ENCODE data around the gene MEAF6.
"Not testable (repeated sequence)": the region's sequence is repeated elsewhere in the genome, so short reads cannot be mapped to it uniquely, and the experiment has no call there.

The MEAF6 gene

GRCh38 chr1:37514350-37515184 lies at the start of gene MEAF6:
TSS of gene MEAF6 (minus strand) at chr1:37514766. CDS start at chr1:37514746, 20 bp downstream.
- Histone ChIP-seq H3K4me3 (ENCODE audit: low read length) (peak within 1 kb of the TSS; percentile 89), H3K27me3 (replicated peaks; ENCODE audit: control insufficient read depth, insufficient read depth, low read length) (no peaks in the 10 kb centered on the region), H3K9me3 (ENCODE audit: control insufficient read depth, low read length) (no peaks in the 10 kb centered on the region), H3K36me3 (ENCODE audit: control insufficient read depth, insufficient read depth, low read length, severe bottlenecking) (peaks cover 22% of the 10 kb centered on the region), H3K9ac (ENCODE audit: low read length) (peak within 1 kb of the TSS; percentile 94), H3K4me1 (ENCODE audit: control insufficient read depth, insufficient read depth, low read length) (peaks cover 22% of the 10 kb centered on the region)
- DNase-seq (ENCODE audit: low read depth) = peak; percentile 92

DNA sequence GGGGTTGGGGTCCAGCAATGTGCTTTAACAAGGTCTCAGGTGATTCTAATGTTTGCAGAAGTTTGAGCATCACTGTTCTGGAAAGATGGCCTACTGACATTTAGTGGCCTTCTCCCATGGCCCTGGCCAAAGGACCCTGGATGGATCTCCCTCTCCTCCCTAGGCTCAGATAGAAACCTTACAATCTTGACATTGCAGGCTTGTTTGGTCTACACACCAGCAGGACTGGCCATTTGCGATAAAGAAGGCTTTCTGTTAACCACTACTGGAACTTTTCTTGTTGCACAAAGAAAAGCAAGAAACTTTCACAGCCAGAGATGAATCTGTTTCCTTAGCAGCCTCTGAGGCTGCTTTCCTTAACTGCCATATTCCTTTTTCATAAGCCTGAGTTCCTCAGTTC lies 48.4 kb upstream of the MEAF6 start:
- Histone ChIP-seq H3K27me3 (replicated peaks; ENCODE audit: control insufficient read depth, insufficient read depth, low read length) (no peaks in the 10 kb centered on the region), H3K4me1 (ENCODE audit: control insufficient read depth, insufficient read depth, low read length) (peaks cover 12% of the 10 kb centered on the region), H3K36me3 (ENCODE audit: control insufficient read depth, insufficient read depth, low read length, severe bottlenecking) (peaks cover 35% of the 10 kb centered on the region), H3K4me3 (ENCODE audit: low read length) (no peak overlapping the region), H3K9me3 (ENCODE audit: control insufficient read depth, low read length) (no peaks in the 10 kb centered on the region), H3K9ac (ENCODE audit: low read length) (no peak overlapping the region)
- DNase-seq (ENCODE audit: low read depth) = no peak

GRCh38 chr1:37561133-37562132 lies 46.9 kb upstream of the MEAF6 start:
- no peaks in the 10 kb centered on the region for H3K9me3 ChIP-seq (ENCODE audit: control insufficient read depth, low read length)
- H3K27me3 ChIP-seq (replicated peaks; ENCODE audit: control insufficient read depth, insufficient read depth, low read length) = no peaks in the 10 kb centered on the region
- H3K4me3 ChIP-seq (ENCODE audit: low read length) = no peak overlapping the region
- H3K4me1 ChIP-seq (ENCODE audit: control insufficient read depth, insufficient read depth, low read length) = peaks cover 7% of the 10 kb centered on the region
- DNase-seq (ENCODE audit: low read depth) = peak; percentile 41
- no peak overlapping the region for H3K9ac ChIP-seq (ENCODE audit: low read length)
- peaks cover 19% of the 10 kb centered on the region for H3K36me3 ChIP-seq (ENCODE audit: control insufficient read depth, insufficient read depth, low read length, severe bottlenecking)

DNA sequence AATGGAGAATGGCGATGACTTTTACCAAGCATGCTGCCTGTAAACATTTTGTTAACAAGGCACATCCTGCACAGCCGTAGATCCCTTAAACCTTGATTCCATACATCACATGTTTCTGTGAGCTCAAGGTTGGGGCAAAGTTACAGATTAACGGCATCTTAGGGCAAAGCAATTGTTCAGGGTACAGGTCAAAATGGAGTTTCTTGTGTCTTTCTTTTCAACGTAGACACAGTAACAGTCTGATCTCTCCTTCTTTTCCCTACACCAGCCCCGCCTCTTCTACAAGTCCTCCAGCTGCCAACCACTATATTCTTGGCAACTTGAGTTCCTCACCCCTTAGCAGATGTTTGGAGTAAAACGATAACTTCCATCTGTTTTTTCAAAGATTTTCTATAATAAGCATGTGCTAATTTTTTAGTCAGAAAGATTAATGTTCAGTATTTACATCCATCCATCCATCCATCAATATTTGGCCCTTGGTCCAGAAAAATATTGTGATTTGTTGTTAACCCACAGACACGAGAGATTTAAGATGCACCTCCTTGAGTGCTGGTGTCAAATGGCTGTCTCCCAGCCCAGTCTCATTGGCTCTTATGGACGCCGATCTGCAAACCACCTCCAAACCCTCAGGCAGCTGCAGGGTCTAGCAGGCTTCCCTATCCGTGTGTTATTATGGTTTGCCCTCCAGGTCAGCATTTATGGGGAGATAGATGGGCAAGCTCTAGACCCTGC lies 46.0 kb upstream of the MEAF6 start:
- Histone ChIP-seq H3K27me3 (replicated peaks; ENCODE audit: control insufficient read depth, insufficient read depth, low read length) (no peaks in the 10 kb centered on the region), H3K9me3 (ENCODE audit: control insufficient read depth, low read length) (no peaks in the 10 kb centered on the region), H3K9ac (ENCODE audit: low read length) (no peak overlapping the region), H3K4me1 (ENCODE audit: control insufficient read depth, insufficient read depth, low read length) (peaks cover 11% of the 10 kb centered on the region), H3K36me3 (ENCODE audit: control insufficient read depth, insufficient read depth, low read length, severe bottlenecking) (peaks cover 11% of the 10 kb centered on the region), H3K4me3 (ENCODE audit: low read length) (no peak overlapping the region)
- DNase-seq (ENCODE audit: low read depth) = no peak

GRCh38 chr1:37559957-37560379 lies 45.4 kb upstream of the MEAF6 start:
- H3K9ac ChIP-seq (ENCODE audit: low read length); H3K4me3 ChIP-seq (ENCODE audit: low read length); H3K27me3 ChIP-seq (replicated peaks; ENCODE audit: control insufficient read depth, insufficient read depth, low read length); DNase-seq (ENCODE audit: low read depth); H3K36me3 ChIP-seq (ENCODE audit: control insufficient read depth, insufficient read depth, low read length, severe bottlenecking); H3K9me3 ChIP-seq (ENCODE audit: control insufficient read depth, low read length): not testable (repeated sequence)
- H3K4me1 ChIP-seq (ENCODE audit: control insufficient read depth, insufficient read depth, low read length) = peaks cover 11% of the 10 kb centered on the region

DNA sequence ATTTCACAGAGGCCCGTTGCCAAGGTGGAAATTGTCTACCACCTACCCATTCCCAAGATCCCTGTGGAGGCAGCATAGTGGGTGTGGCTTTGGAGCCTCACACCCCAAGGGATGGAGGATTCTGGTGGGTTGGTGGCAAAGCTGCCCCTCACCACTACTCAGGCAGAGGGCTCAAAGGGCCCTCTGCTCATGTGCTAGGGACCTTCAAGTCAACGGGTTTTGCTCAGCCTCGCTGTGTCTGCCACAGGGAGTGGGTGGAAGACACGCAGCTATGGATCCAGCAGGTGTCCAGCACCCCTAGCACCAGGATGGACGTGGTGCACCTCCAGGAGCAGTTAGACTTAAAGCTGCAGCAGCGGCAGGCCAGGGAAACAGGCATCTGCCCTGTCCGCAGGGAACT lies 44.5 kb upstream of the MEAF6 start:
- Histone ChIP-seq H3K4me1 (ENCODE audit: control insufficient read depth, insufficient read depth, low read length) (peaks cover 6% of the 10 kb centered on the region), H3K4me3 (ENCODE audit: low read length) (no peak overlapping the region), H3K9me3 (ENCODE audit: control insufficient read depth, low read length) (no peaks in the 10 kb centered on the region), H3K27me3 (replicated peaks; ENCODE audit: control insufficient read depth, insufficient read depth, low read length) (no peaks in the 10 kb centered on the region), H3K9ac (ENCODE audit: low read length) (no peak overlapping the region), H3K36me3 (ENCODE audit: control insufficient read depth, insufficient read depth, low read length, severe bottlenecking) (no peaks in the 10 kb centered on the region)
- no peak for DNase-seq (ENCODE audit: low read depth)

GRCh38 chr1:37558411-37558810 lies 43.8 kb upstream of the MEAF6 start:
- no peak for DNase-seq (ENCODE audit: low read depth)
- Histone ChIP-seq H3K9me3 (ENCODE audit: control insufficient read depth, low read length) (no peaks in the 10 kb centered on the region), H3K27me3 (replicated peaks; ENCODE audit: control insufficient read depth, insufficient read depth, low read length) (no peaks in the 10 kb centered on the region), H3K4me3 (ENCODE audit: low read length) (no peak overlapping the region), H3K4me1 (ENCODE audit: control insufficient read depth, insufficient read depth, low read length) (peaks cover 8% of the 10 kb centered on the region), H3K36me3 (ENCODE audit: control insufficient read depth, insufficient read depth, low read length, severe bottlenecking) (no peaks in the 10 kb centered on the region), H3K9ac (ENCODE audit: low read length) (no peak overlapping the region)

DNA sequence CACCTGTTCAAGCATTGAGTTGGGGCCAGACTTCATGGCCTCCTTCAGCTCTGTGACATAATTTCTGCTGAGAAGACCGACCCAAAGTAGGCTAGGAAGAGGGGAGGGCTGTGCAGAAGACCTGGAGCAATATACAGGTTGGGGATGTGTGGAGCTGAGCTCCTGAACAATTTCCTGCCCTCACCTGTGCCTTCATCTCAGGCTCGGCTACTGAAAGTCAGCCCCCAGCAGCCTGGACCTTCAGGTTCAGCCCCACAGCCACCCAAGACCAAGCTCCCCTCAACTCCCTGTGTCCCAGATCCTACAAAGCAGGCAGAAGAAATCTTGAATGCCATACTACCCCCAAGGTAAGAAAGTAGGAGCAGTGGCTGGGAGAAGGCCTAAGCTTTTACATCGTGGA lies 42.8 kb upstream of the MEAF6 start:
- peaks cover 18% of the 10 kb centered on the region for H3K4me1 ChIP-seq (ENCODE audit: control insufficient read depth, insufficient read depth, low read length)
- no peaks in the 10 kb centered on the region for H3K9me3 ChIP-seq (ENCODE audit: control insufficient read depth, low read length)
- no peaks in the 10 kb centered on the region for H3K27me3 ChIP-seq (replicated peaks; ENCODE audit: control insufficient read depth, insufficient read depth, low read length)
- DNase-seq (ENCODE audit: low read depth) = no peak
- peak overlapping the region; percentile 80 for H3K4me3 ChIP-seq (ENCODE audit: low read length)
- H3K9ac ChIP-seq (ENCODE audit: low read length) = no peak overlapping the region
- H3K36me3 ChIP-seq (ENCODE audit: control insufficient read depth, insufficient read depth, low read length, severe bottlenecking) = peaks cover under 1% of the 10 kb centered on the region

- Histone ChIP-seq H3K9ac (ENCODE audit: low read length) (peak within 1 kb of the TSS; percentile 81), H3K36me3 (ENCODE audit: control insufficient read depth, insufficient read depth, low read length, severe bottlenecking) (peaks cover 7% of the 10 kb centered on the region), H3K4me3 (ENCODE audit: low read length) (peak within 1 kb of the TSS; percentile 80), H3K9me3 (ENCODE audit: control insufficient read depth, low read length) (no peaks in the 10 kb centered on the region), H3K27me3 (replicated peaks; ENCODE audit: control insufficient read depth, insufficient read depth, low read length) (no peaks in the 10 kb centered on the region), H3K4me1 (ENCODE audit: control insufficient read depth, insufficient read depth, low read length) (peaks cover 20% of the 10 kb centered on the region)
- peak; percentile 98 for DNase-seq (ENCODE audit: low read depth)
Measured at GRCh38 chr1:37556712-37557196, 42.2 kb upstream of the MEAF6 start, which contains the start of gene DNALI1. TSS of gene DNALI1 (plus strand) at chr1:37556940. CDS start at chr1:37556995, 55 bp downstream.

DNA sequence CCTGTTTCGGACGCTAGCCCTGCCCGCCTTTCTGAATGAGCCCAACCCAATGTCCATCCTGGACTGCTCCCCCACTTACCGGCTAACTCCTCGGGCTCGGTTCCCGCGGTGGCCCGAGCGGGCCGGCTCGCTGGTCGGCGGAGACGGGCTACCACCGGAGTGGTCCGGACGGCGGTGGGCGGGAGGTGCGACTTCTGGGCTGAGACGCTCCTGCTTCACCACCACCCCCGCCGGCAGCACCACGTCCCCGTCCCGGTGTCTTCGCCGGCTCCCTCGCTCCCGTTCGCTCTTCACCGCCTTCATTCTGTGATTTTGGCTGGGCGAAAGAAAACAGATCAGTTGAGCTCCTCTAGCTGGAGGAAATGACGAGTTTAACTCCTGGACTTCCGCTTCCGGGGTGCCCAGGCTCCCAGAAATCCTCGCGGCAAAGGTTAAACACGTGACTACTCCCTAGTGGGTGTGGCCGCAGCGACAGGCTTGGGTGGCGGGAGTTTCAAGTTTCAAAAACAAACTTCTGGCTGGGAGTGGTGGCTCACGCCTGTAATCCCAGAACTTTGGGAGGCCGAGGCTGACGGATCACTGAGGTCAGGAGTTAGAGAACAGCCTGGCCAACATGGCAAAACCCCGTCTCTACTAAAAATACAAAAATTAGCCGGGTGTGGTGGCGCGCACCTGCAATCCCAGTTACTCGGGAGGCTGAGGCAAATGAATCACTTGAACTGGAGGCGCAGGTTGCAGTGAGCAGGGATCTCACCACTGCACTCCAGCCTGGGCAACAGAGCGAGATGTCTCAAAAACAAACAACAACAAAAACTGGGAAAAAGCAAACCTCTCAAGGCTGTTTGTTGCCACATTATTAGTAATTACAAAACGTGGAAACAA lies 39.6 kb upstream of the MEAF6 start, which contains the start of gene SNIP1:
TSS of gene SNIP1 (minus strand) at position 367 of the 882 bp plus-strand sequence. CDS start at position 303, 64 bp downstream.
- Histone ChIP-seq H3K36me3 (ENCODE audit: control insufficient read depth, insufficient read depth, low read length, severe bottlenecking) (peaks cover 16% of the 10 kb centered on the region), H3K9ac (ENCODE audit: low read length) (peak within 1 kb of the TSS; percentile 94), H3K4me1 (ENCODE audit: control insufficient read depth, insufficient read depth, low read length) (peaks cover 27% of the 10 kb centered on the region), H3K27me3 (replicated peaks; ENCODE audit: control insufficient read depth, insufficient read depth, low read length) (no peaks in the 10 kb centered on the region), H3K4me3 (ENCODE audit: low read length) (peak within 1 kb of the TSS; percentile 97), H3K9me3 (ENCODE audit: control insufficient read depth, low read length) (no peaks in the 10 kb centered on the region)
- DNase-seq (ENCODE audit: low read depth) = peak; percentile 98
